Measurements from ENCODE around the gene FGF11.

FGF11 gene

DNA sequence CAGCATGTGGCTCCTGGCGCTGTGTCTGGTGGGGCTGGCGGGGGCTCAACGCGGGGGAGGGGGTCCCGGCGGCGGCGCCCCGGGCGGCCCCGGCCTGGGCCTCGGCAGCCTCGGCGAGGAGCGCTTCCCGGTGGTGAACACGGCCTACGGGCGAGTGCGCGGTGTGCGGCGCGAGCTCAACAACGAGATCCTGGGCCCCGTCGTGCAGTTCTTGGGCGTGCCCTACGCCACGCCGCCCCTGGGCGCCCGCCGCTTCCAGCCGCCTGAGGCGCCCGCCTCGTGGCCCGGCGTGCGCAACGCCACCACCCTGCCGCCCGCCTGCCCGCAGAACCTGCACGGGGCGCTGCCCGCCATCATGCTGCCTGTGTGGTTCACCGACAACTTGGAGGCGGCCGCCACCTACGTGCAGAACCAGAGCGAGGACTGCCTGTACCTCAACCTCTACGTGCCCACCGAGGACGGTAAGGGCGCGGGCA is 31.0 kb upstream of the FGF11 start:
- DNase-seq (ENCODE audit: low read depth in 1 of 2, low spot score in 1 of 2), result no peak
- no peak overlapping the region for H3K4me3 ChIP-seq (replicated peaks; ENCODE audit: insufficient read depth, low read length)
- TF ChIP-seq GABPA (IDR thresholded peaks at IDR 0.05; ENCODE audit: low read depth), result no peak
- TF ChIP-seq SPI1 (IDR thresholded peaks at IDR 0.05; ENCODE audit: borderline replicate concordance, low read depth), result no peak
- no peak for TF ChIP-seq POLR2AphosphoS5 (IDR thresholded peaks at IDR 0.05; ENCODE audit: low read depth)
- TF ChIP-seq, protein P1, sequence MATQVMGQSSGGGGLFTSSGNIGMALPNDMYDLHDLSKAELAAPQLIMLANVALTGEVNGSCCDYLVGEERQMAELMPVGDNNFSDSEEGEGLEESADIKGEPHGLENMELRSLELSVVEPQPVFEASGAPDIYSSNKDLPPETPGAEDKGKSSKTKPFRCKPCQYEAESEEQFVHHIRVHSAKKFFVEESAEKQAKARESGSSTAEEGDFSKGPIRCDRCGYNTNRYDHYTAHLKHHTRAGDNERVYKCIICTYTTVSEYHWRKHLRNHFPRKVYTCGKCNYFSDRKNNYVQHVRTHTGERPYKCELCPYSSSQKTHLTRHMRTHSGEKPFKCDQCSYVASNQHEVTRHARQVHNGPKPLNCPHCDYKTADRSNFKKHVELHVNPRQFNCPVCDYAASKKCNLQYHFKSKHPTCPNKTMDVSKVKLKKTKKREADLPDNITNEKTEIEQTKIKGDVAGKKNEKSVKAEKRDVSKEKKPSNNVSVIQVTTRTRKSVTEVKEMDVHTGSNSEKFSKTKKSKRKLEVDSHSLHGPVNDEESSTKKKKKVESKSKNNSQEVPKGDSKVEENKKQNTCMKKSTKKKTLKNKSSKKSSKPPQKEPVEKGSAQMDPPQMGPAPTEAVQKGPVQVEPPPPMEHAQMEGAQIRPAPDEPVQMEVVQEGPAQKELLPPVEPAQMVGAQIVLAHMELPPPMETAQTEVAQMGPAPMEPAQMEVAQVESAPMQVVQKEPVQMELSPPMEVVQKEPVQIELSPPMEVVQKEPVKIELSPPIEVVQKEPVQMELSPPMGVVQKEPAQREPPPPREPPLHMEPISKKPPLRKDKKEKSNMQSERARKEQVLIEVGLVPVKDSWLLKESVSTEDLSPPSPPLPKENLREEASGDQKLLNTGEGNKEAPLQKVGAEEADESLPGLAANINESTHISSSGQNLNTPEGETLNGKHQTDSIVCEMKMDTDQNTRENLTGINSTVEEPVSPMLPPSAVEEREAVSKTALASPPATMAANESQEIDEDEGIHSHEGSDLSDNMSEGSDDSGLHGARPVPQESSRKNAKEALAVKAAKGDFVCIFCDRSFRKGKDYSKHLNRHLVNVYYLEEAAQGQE (IDR thresholded peaks at IDR 0.05; ENCODE audit: insufficient replicate concordance, low read depth), result no peak
- TF ChIP-seq, protein P2, sequence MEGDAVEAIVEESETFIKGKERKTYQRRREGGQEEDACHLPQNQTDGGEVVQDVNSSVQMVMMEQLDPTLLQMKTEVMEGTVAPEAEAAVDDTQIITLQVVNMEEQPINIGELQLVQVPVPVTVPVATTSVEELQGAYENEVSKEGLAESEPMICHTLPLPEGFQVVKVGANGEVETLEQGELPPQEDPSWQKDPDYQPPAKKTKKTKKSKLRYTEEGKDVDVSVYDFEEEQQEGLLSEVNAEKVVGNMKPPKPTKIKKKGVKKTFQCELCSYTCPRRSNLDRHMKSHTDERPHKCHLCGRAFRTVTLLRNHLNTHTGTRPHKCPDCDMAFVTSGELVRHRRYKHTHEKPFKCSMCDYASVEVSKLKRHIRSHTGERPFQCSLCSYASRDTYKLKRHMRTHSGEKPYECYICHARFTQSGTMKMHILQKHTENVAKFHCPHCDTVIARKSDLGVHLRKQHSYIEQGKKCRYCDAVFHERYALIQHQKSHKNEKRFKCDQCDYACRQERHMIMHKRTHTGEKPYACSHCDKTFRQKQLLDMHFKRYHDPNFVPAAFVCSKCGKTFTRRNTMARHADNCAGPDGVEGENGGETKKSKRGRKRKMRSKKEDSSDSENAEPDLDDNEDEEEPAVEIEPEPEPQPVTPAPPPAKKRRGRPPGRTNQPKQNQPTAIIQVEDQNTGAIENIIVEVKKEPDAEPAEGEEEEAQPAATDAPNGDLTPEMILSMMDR (IDR thresholded peaks at IDR 0.05; ENCODE audit: insufficient read depth, low read length), result no peak
- H3K27me3 ChIP-seq (ENCODE audit: insufficient read depth, poor library complexity, severe bottlenecking), result peaks cover 2% of the 10 kb centered on the region
- no peak overlapping the region for H3K27ac ChIP-seq (replicated peaks)

DNA sequence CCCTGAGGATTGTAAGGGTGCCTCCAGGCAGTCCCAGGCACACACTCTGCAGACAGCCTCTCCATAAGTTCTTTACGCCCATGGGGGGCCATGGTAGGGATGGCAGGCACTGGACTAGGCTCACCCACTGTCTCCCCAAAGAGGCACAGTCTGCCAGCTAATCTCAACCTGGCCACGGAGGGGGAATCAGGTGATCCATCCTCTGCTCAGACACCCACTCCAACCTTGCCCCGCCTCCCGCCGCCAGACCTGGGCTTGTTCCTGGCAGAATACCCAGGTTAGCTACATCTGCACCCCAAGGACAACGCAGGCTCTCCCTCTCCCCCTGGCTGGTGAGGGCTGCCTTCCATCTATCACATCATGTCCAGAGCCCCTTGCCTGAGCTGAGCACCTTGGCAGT is 30.4 kb upstream of the FGF11 start:
- Histone ChIP-seq H3K4me3 (replicated peaks; ENCODE audit: insufficient read depth, low read length) (no peak overlapping the region), H3K27ac (replicated peaks) (no peak overlapping the region), H3K27me3 (ENCODE audit: insufficient read depth, poor library complexity, severe bottlenecking) (peaks cover 2% of the 10 kb centered on the region)
- TF ChIP-seq, protein P2 (IDR thresholded peaks at IDR 0.05; ENCODE audit: insufficient read depth, low read length), result no peak
- TF ChIP-seq GABPA (IDR thresholded peaks at IDR 0.05; ENCODE audit: low read depth) (no peak), POLR2AphosphoS5 (IDR thresholded peaks at IDR 0.05; ENCODE audit: low read depth) (no peak), SPI1 (IDR thresholded peaks at IDR 0.05; ENCODE audit: borderline replicate concordance, low read depth) (no peak)
- TF ChIP-seq, protein P1 (IDR thresholded peaks at IDR 0.05; ENCODE audit: insufficient replicate concordance, low read depth), result no peak
- DNase-seq (ENCODE audit: low read depth in 1 of 2, low spot score in 1 of 2), result no peak

DNA sequence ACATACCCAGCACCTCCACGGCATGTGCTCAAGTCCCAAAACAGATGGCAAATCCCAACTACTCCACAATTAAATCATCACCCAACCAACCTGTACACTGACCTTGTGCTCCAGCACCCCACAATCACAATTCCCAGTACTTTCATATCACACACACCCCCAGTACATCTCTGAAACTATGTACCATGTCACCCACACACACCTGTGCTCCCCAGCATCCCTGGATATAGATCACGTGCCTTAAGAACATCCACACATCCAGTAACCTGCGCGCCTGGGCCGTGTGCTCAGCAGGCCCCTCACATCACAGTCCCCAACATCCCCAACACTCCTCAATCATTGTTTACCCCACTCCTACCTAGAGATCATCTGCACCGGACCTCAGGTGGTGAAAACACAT is 29.6 kb upstream of the FGF11 start:
- TF ChIP-seq, protein P1 (IDR thresholded peaks at IDR 0.05; ENCODE audit: insufficient replicate concordance, low read depth), result no peak
- TF ChIP-seq POLR2AphosphoS5 (IDR thresholded peaks at IDR 0.05; ENCODE audit: low read depth), result no peak
- TF ChIP-seq GABPA (IDR thresholded peaks at IDR 0.05; ENCODE audit: low read depth), result no peak
- TF ChIP-seq SPI1 (IDR thresholded peaks at IDR 0.05; ENCODE audit: borderline replicate concordance, low read depth), result no peak
- TF ChIP-seq, protein P2 (IDR thresholded peaks at IDR 0.05; ENCODE audit: insufficient read depth, low read length), result no peak
- H3K4me3 ChIP-seq (replicated peaks; ENCODE audit: insufficient read depth, low read length), result no peak overlapping the region
- H3K27ac ChIP-seq (replicated peaks), result no peak overlapping the region
- peaks cover 2% of the 10 kb centered on the region for H3K27me3 ChIP-seq (ENCODE audit: insufficient read depth, poor library complexity, severe bottlenecking)
- DNase-seq (ENCODE audit: low read depth in 1 of 2, low spot score in 1 of 2), result no peak

Data from HL-60 (cell line).